Chondrocyte (in vitro differentiated cells): ENCODE results near the gene RPH3AL. TPM values are rescaled to one million over a fixed set of nuclear protein-coding genes. Genes with fewer than 3 reads are reported as not detected.
A peak's percentile ranks its signal among the peaks of the same experiment; 100 is the strongest.

Experiments
- DNase-seq: peaks from one replicate; pipeline ENCODE4 v3.0.0; 2021; ENCODE audit warnings: mixed read lengths, low spot score
- H3K27ac Mint-ChIP-seq: one replicate; pipeline ENCODE4 v1.8.0; 2021; ENCODE audit warnings: mild to moderate bottlenecking, moderate library complexity, mixed read lengths; ENCODE audit not compliant: unreplicated experiment
- H3K27me3 Mint-ChIP-seq: 2 replicates; pipeline ENCODE4 v1.8.0; 2021; ENCODE audit warnings: low read depth, mixed read lengths
- H3K36me3 Mint-ChIP-seq: 2 replicates; pipeline ENCODE4 v1.8.0; 2021; ENCODE audit warnings: low read depth, mixed read lengths
- H3K4me1 Mint-ChIP-seq: 2 replicates; pipeline ENCODE4 v1.8.0; 2021; ENCODE audit warnings: low read depth, mild to moderate bottlenecking, mixed read lengths
- H3K4me3 Mint-ChIP-seq: one replicate; pipeline ENCODE4 v1.8.0; 2021; ENCODE audit warnings: mild to moderate bottlenecking, moderate library complexity, mixed read lengths; ENCODE audit not compliant: unreplicated experiment
- H3K9me3 Mint-ChIP-seq: 2 replicates; pipeline ENCODE4 v1.8.0; 2021; ENCODE audit warnings: low read depth, mixed read lengths
- total RNA-seq: library from RNA; stranded (reverse); gene quantifications from 3 replicates; pipeline ENCODE4 v1.2.1, GENCODE V29; 2021
- TF ChIP-seq, protein P1 (sequence below): fragments of 200-600 bp; sonication (generic); IDR thresholded peaks from 2 replicates; pipeline ENCODE4 v1.5.0; 2021; ENCODE audit warnings: antibody characterized with exemption, mild to moderate bottlenecking, moderate library complexity

Gene RPH3AL
- total RNA-seq, 1 donor from 2014 or later, result 4.1 TPM

GRCh38 chr17:327296-327695 is 25.3 kb downstream of the RPH3AL start:
- no peak overlapping the region for H3K4me3 Mint-ChIP-seq
- H3K9me3 Mint-ChIP-seq, result no peaks in the 10 kb centered on the region
- H3K4me1 Mint-ChIP-seq, result peaks cover 14% of the 10 kb centered on the region
- peaks cover 5% of the 10 kb centered on the region for H3K27me3 Mint-ChIP-seq
- TF ChIP-seq, protein P1, sequence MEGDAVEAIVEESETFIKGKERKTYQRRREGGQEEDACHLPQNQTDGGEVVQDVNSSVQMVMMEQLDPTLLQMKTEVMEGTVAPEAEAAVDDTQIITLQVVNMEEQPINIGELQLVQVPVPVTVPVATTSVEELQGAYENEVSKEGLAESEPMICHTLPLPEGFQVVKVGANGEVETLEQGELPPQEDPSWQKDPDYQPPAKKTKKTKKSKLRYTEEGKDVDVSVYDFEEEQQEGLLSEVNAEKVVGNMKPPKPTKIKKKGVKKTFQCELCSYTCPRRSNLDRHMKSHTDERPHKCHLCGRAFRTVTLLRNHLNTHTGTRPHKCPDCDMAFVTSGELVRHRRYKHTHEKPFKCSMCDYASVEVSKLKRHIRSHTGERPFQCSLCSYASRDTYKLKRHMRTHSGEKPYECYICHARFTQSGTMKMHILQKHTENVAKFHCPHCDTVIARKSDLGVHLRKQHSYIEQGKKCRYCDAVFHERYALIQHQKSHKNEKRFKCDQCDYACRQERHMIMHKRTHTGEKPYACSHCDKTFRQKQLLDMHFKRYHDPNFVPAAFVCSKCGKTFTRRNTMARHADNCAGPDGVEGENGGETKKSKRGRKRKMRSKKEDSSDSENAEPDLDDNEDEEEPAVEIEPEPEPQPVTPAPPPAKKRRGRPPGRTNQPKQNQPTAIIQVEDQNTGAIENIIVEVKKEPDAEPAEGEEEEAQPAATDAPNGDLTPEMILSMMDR, result no peak
- DNase-seq, result peak; percentile 78
- no peak overlapping the region for H3K27ac Mint-ChIP-seq
- H3K36me3 Mint-ChIP-seq, result peaks cover 4% of the 10 kb centered on the region

DNA sequence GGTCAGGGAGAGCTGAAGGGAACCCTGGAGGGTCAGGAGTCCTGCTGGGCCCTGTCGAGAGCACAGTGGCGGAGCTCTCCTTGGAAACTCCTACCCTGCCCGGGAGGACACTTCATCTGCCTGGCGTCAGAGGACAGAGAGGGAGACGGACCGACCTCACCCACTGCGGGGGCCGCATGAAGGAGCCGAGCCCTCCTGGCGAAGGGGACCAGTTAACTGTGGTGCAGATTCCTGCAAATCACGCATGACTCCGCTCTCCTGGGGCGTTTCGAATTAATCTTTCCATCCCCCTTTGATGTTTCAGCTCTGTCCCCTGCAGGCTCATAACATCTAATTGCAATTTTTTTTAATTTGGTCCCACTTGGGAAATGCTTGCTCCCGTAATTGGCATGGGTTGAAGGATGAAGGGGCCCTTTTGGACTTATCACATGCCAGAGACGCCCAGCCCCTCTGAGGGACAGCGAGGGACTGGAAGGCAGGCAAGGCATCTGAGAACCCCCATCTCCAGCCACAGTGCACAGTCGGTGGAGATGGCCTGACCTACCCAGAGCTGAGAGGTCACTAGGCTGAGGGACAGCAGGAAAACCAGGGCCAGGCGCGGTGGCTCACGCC is 26.5 kb downstream of the RPH3AL start:
- H3K36me3 Mint-ChIP-seq, result peaks cover 4% of the 10 kb centered on the region
- H3K9me3 Mint-ChIP-seq, result no peaks in the 10 kb centered on the region
- peaks cover 13% of the 10 kb centered on the region for H3K27me3 Mint-ChIP-seq
- TF ChIP-seq, protein P1, result no peak
- peaks cover 3% of the 10 kb centered on the region for H3K4me1 Mint-ChIP-seq
- DNase-seq, result peak; percentile 75
- H3K4me3 Mint-ChIP-seq, result no peak overlapping the region
- no peak overlapping the region for H3K27ac Mint-ChIP-seq

- H3K4me1 Mint-ChIP-seq, result no peaks in the 10 kb centered on the region
- peaks cover 4% of the 10 kb centered on the region for H3K36me3 Mint-ChIP-seq
- H3K4me3 Mint-ChIP-seq, result no peak overlapping the region
These were observed 27.2 kb downstream of the RPH3AL start for GRCh38 chr17:325270-326009.

DNA sequence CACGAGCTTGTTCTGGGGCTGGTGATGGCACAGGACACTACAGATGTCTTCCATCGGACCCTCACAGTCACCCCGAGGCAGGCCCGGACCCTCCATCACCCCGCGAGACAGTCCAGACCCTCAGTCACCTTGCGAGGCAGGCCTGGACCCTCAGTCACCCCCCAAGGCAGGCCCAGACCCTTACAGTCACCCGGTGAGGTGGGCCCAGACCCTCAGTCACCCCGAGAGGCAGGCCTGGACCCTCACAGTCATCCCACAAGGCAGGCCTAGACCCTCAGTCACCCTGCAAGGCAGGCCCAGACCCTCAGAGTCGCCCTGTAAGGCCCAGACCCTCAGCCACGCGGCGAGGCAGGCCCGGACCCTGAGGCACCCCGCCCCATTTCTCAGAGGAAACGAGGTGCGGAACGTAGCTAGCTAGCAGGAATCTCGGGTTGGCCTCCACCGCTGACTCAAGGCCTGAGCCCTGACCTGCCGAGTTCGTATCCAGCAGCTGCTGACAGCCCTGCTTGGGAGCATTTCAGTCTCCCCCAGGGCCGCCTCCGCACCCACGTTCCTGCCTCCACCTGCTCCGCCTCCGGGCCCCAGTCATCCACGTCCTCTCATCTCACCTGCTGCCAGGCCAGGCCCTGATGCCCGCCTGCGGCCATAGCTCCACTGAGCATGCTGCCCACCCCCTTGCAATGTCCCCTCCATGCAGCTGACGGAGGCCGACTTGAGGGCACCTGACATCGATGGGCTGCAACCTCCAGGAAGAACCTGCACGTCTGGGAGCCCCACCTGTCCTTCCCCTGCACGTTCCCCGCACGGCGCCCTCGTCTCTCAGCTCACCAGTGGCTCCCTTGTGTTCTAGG is 28.7 kb downstream of the RPH3AL start:
- Mint-ChIP-seq H3K4me1 (no peaks in the 10 kb centered on the region), H3K36me3 (peaks cover 4% of the 10 kb centered on the region), H3K4me3 (no peak overlapping the region), H3K27me3 (peaks cover 13% of the 10 kb centered on the region), H3K9me3 (no peaks in the 10 kb centered on the region), H3K27ac (no peak overlapping the region)
- DNase-seq, result peak; percentile 90
- TF ChIP-seq, protein P1, result no peak

More at GRCh38 chr17:325270-326009, 27.2 kb downstream of the RPH3AL start:
- Mint-ChIP-seq H3K27me3 (peaks cover 13% of the 10 kb centered on the region), H3K9me3 (no peaks in the 10 kb centered on the region), H3K27ac (no peak overlapping the region)
- peak; percentile 53 for DNase-seq
- TF ChIP-seq, protein P1, result no peak

GRCh38 chr17:323181-323580 is 29.4 kb downstream of the RPH3AL start:
- Mint-ChIP-seq H3K4me3 (no peak overlapping the region), H3K9me3 (no peaks in the 10 kb centered on the region), H3K27me3 (peaks cover 13% of the 10 kb centered on the region), H3K36me3 (peaks cover 8% of the 10 kb centered on the region), H3K4me1 (no peaks in the 10 kb centered on the region), H3K27ac (no peak overlapping the region)
- no peak for DNase-seq
- TF ChIP-seq, protein P1, result no peak
